GM13976 (cell line): Measurements from ENCODE around the gene HMX3.
A peak's percentile ranks its signal among the peaks of the same experiment; 100 is the strongest.

Source experiments
- DNase-seq: peaks from one replicate; pipeline ENCODE4 v3.0.0; 2012; ENCODE audit warnings: low spot score
- in situ Hi-C: fragments of 300-500 bp; cut with MboI; formaldehyde crosslinking; loops from one replicate; pipeline ENCODE4 v1.12.0; 2022; ENCODE audit warnings: low sequenced_read_pairs, mixed read lengths, inconsistent platforms; ENCODE audit not compliant: unreplicated experiment
- TF ChIP-seq, protein P1 (sequence below): IDR thresholded peaks from 2 replicates; pipeline ENCODE4 v1.5.1; 2012; ENCODE audit warnings: borderline replicate concordance, mild to moderate bottlenecking; ENCODE audit not compliant: insufficient read depth; ENCODE audit errors: extremely low read depth, missing control alignments, control extremely low read depth

Gene HMX3

DNA sequence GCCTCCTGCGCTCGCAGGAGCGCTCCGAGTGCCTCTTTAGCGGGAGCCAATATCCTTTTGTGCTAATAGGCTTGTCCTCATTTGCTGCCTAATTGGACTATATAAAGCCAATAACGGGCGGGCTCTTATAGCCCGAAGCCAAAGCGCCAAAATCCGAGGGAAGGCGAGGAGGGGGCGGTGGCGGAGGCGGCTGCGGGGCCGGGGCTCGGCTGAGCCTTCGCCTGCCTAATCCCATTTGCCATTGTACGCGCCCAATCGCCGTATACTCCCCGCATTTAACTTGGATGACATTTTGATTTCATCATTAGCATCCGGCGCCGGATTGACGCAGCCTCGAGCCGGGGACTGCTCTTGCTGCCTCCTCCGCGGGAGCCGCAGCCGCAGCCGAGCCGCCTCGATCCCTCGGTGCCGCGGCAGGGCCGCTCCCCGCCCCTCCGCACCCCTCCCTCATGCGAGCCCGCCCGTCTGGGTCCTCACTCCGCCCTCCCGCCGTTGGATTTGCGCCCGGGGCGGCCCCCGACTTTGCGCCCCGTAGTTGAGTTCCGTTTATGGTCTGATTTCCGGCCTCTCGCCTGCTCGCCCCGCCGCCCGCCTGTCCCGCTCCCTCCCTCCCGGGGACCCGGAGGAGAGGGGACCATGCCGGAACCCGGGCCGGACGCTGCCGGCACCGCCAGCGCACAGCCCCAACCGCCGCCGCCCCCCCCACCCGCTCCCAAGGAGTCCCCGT lies at the start of gene HMX3:
Gene HMX3 (plus strand): TSS at position 556 of the 727 bp plus-strand sequence. CDS start 81 bp downstream, at position 637.
- TF ChIP-seq, protein P1, sequence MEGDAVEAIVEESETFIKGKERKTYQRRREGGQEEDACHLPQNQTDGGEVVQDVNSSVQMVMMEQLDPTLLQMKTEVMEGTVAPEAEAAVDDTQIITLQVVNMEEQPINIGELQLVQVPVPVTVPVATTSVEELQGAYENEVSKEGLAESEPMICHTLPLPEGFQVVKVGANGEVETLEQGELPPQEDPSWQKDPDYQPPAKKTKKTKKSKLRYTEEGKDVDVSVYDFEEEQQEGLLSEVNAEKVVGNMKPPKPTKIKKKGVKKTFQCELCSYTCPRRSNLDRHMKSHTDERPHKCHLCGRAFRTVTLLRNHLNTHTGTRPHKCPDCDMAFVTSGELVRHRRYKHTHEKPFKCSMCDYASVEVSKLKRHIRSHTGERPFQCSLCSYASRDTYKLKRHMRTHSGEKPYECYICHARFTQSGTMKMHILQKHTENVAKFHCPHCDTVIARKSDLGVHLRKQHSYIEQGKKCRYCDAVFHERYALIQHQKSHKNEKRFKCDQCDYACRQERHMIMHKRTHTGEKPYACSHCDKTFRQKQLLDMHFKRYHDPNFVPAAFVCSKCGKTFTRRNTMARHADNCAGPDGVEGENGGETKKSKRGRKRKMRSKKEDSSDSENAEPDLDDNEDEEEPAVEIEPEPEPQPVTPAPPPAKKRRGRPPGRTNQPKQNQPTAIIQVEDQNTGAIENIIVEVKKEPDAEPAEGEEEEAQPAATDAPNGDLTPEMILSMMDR: no peak
- DNase-seq: peak; percentile 85
- in situ Hi-C loops: no loop called here

DNA sequence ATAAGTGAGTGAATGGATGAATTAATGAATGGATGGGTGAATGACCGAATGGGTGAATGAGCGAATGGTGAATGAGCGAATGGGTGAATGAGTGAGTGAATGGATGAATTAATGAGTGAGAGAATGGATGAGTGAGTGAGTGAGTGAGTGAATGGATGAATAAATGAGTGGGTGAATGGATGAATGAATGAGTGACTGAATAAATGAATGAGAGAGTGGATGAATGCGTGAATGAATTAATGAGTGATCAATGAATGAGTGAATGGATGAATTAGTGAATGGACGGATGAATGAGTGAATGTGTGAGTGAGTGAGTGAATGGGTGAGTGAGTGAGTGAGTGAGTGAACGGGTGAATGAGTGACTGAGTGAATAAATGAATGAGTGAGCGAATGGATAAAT lies 49.5 kb upstream of the HMX3 start:
- no peak for DNase-seq
- TF ChIP-seq, protein P1: no peak
- in situ Hi-C loops: loop anchor here (25.0 kb wide), 1 partner anchor 876 kb away; no protein-coding TSS in a partner anchor

DNA sequence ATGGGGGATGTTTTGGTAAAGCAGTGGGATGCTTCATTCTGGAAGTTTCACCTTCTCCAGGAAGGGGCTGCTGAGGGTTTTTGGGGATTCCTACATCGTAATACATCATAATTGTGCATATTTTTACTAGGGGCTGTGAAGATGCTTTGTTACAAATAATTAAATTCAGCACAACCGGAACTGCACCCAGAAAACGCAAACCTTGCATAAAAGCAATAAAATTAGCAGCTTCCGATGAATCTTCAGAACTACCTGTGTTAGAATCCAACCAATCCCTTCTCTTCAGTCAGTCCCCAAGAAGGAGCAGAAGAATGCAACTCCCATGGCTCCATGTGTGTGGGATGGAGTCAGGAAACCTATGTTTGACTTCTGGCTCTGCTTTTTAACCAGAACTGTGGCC lies 48.4 kb upstream of the HMX3 start:
- TF ChIP-seq, protein P1: no peak
- no peak for DNase-seq
- in situ Hi-C loops: loop anchor here (25.0 kb wide), 1 partner anchor 875 kb away; no protein-coding TSS in a partner anchor

DNA sequence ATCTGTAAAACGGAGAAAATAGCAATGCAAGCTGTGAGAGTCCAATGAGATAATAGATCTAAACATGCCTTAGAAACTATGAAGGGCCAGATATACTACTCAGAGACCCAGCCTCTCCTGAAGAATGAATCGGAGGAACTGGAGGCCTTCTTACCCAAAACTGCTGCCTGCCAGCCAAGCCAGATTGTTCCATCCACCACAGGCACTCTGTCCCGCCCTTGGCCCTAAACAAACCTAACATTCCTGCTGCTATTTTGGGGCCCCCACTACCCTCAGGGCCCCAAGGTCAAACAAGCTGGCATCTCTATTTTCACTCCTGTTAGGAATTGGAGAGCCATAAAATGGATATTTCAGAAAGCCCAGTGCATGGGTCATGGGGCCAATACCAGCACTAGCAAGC lies 48.0 kb upstream of the HMX3 start:
- in situ Hi-C loops: loop anchor here (25.0 kb wide), 1 partner anchor 875 kb away; no protein-coding TSS in a partner anchor
- DNase-seq: no peak
- TF ChIP-seq, protein P1: no peak

DNA sequence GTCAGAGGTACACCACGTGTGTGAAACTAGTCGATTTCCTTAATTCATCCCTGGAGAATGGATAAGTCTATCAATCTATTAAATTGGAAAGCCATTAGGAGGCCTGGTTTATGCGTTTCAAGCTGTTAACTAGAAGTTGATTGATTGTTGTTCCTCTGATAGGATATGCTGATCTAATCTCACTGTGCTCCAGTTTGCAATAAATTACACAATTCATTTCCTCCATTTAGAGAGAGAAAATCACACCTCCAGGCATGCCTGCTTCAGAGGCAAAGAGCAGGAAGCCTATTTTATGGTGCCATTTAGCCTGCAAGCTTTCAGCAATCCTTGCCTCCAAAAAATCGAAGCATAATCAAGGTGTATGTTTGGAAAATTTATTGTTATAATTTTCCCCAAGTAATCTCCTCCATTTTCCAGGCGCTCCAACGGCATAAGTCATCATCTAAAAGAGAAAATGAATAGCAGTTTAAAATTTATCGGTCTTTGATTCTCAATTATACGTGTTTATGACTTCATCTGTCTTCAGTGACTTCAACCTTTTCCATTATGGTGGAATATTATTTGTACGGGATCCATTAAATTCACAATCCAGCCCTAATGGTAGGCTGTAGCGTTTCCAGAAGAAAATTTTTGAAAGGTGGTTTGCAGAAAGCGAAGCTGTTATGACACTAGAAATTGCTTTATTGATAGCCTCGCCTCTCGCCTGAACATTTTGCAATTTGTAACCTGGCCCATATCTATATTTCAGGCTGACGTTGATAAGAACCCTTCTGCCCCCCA lies 42.9 kb upstream of the HMX3 start:
- no peak for DNase-seq
- in situ Hi-C loops: loop anchor here (25.0 kb wide), 1 partner anchor 869 kb away; no protein-coding TSS in a partner anchor
- TF ChIP-seq, protein P1: no peak

DNA sequence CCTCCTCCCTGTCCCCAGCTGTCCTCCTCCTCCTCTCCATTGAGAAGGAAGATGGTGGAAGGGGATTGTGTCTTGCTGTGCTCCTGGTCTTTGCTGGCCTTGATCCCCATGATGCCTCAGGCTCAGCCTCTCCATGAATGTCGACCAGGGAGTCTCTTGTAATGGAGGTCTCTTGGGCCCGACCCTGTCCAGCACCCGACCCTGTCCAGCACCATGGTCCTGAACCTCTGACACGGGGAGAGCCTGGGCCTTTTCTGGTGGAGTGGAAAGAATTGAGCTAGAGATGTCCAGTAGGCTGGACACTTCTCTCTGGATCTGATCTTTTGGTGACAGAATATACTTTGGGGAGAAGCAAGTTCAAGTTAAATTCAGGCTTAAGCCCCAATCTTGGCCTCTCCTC lies 42.3 kb upstream of the HMX3 start:
- DNase-seq: no peak
- in situ Hi-C loops: loop anchor here (25.0 kb wide), 1 partner anchor 869 kb away; no protein-coding TSS in a partner anchor
- TF ChIP-seq, protein P1: no peak
